ENCODE data around the gene SLC7A10. TPM values are rescaled to one million over a fixed set of nuclear protein-coding genes. Genes with fewer than 3 reads are reported as not detected.

SLC7A10 gene
- total RNA-seq, 1 donor from 2014 or later = 1.1 TPM

- ATAC-seq = peak; percentile 90
- intact Hi-C loops (cut with DNase I) = no loop called here
- no peaks in the 10 kb centered on the region for H3K9me3 ChIP-seq
- no peaks in the 10 kb centered on the region for H3K4me1 ChIP-seq
- H3K36me3 ChIP-seq = no peaks in the 10 kb centered on the region
- TF ChIP-seq CTCF (IDR thresholded peaks at IDR 0.05) = peak; percentile 96
- no peak overlapping the region for H3K4me3 ChIP-seq
- peak; percentile 90 for DNase-seq
- no peak overlapping the region for H3K27ac ChIP-seq
- H3K27me3 ChIP-seq = no peaks in the 10 kb centered on the region
These were observed 9.8 kb upstream of the SLC7A10 start for GRCh38 chr19:33235269-33235995.

DNA sequence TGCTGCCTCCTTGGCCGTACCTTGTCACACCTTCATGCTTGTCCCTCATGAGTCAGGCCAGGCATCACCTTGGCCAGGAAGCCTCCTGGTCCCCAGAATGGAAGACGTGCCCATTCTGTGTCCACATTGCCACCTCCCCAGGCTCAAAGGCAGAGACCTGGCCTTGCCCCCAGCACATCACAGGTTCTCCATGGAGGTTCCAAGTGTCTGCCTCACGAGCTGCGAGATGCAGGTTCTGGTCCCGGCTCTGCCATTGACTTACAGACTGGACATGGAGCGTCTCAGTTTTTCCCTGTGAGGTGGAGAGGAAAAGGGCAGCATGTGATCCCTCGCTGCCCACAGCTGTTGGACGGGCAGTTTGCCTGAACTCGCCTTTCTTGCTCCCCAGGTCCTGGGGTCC is 9.1 kb upstream of the SLC7A10 start:
- ATAC-seq = no peak
- Histone ChIP-seq H3K27me3 (peaks cover 3% of the 10 kb centered on the region), H3K27ac (no peak overlapping the region), H3K4me3 (no peak overlapping the region), H3K9me3 (no peaks in the 10 kb centered on the region), H3K4me1 (no peaks in the 10 kb centered on the region), H3K36me3 (no peaks in the 10 kb centered on the region)
- DNase-seq = no peak
- no peak for TF ChIP-seq CTCF (IDR thresholded peaks at IDR 0.05)
- intact Hi-C loops (cut with DNase I) = no loop called here

- Histone ChIP-seq H3K9me3 (no peaks in the 10 kb centered on the region), H3K4me1 (no peaks in the 10 kb centered on the region), H3K4me3 (no peak overlapping the region), H3K27me3 (peaks cover 7% of the 10 kb centered on the region), H3K36me3 (no peaks in the 10 kb centered on the region), H3K27ac (no peak overlapping the region)
- TF ChIP-seq CTCF (IDR thresholded peaks at IDR 0.05) = no peak
- no peak for DNase-seq
- no peak for ATAC-seq
- intact Hi-C loops (cut with DNase I) = no loop called here
These were observed 8.4 kb upstream of the SLC7A10 start for GRCh38 chr19:33234092-33234491.

GRCh38 chr19:33233056-33233873 is 7.6 kb upstream of the SLC7A10 start:
- H3K36me3 ChIP-seq = no peaks in the 10 kb centered on the region
- TF ChIP-seq CTCF (IDR thresholded peaks at IDR 0.05) = no peak
- ATAC-seq (no peak), DNase-seq (no peak)
- intact Hi-C loops (cut with DNase I) = no loop called here
- H3K4me3 ChIP-seq = no peak overlapping the region
- peaks cover 7% of the 10 kb centered on the region for H3K27me3 ChIP-seq
- no peaks in the 10 kb centered on the region for H3K4me1 ChIP-seq
- H3K27ac ChIP-seq = no peak overlapping the region
- peaks cover 3% of the 10 kb centered on the region for H3K9me3 ChIP-seq

DNA sequence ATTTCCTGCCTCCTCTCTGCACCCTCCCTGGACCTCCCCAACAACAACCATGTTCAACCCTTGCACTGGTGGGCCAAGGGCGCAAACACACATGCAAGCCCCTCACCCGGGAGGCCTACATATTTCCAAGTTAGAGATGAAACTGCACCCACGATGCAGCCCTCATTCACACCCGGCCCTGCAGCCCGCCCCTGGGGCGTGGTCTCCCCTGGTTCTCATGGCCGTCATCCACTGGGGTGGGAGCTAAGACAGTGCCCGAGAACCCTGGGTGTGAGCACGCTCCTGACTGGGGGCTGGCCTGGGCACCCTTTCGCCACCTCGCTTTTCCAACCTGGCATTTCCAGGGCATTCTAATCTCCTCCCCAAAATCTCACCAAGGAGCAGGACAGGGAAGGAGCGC is 7.0 kb upstream of the SLC7A10 start:
- no peak for DNase-seq
- intact Hi-C loops (cut with DNase I) = no loop called here

More for the DNA sequence above, 7.0 kb upstream of the SLC7A10 start:
- Histone ChIP-seq H3K9me3 (peaks cover 9% of the 10 kb centered on the region), H3K36me3 (no peaks in the 10 kb centered on the region), H3K27ac (no peak overlapping the region), H3K27me3 (peaks cover 10% of the 10 kb centered on the region), H3K4me3 (no peak overlapping the region), H3K4me1 (no peaks in the 10 kb centered on the region)
- TF ChIP-seq CTCF (IDR thresholded peaks at IDR 0.05) = no peak
- no peak for ATAC-seq
